Stimulated activated CD8-positive, alpha-beta memory T cell treated with anti-CD3 and anti-CD28 coated beads, Interleukin-4, amount 100 ng/mL, for 48 hours (primary cell): ENCODE data around the gene THRA.
A peak's percentile ranks its signal among the peaks of the same experiment; 100 is the strongest.

Experiments used
- DNase-seq: peaks from one replicate; pipeline ENCODE4 v3.0.0-alpha.2; 2020

Gene THRA

GRCh38 chr17:40065769-40066510 lies 3.2 kb downstream of the THRA start:
- no peak for DNase-seq

DNA sequence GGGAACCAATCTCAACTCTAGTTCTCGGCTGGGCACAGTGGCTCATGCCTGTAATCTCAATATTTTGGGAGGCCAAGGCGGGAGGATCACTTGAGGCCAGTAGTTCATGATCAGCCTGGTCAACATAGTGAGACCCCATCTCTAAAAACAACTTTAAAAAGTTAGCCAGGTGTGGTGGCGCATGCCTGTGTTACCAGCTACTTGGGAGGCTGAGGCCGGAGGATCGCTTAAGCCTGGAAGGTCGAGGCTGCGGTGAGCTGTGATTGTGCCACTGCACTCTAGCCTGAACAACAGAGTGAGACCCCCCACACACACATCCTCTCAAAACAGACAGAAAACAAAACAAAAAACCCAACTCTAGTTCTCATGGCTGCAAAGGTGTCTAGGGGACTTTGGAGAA lies 4.9 kb downstream of the THRA start:
- DNase-seq = no peak

- no peak for DNase-seq
These were observed 5.4 kb downstream of the THRA start for GRCh38 chr17:40068129-40068581.

DNA sequence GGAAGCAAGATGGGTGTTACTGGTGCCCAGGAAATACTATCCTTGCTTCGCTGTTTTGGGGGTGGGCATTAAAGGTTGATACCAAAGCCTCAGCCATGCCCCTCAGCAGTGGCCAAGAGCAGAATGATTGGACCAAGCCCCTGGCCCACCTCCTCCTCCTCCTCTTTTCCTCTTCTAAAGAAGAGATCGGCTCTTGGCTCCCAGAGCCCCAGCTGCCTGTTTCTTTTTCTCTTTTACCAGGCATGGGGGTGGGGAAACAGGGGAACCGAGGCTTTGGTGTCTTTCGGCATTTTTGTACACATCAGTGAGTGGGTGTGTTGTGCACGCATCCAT lies 5.8 kb downstream of the THRA start:
- DNase-seq = no peak

GRCh38 chr17:40068917-40069750 lies 6.4 kb downstream of the THRA start:
- peak; percentile 85 for DNase-seq

- peak; percentile 46 for DNase-seq
These were observed 7.3 kb downstream of the THRA start for GRCh38 chr17:40069751-40070708.

DNA sequence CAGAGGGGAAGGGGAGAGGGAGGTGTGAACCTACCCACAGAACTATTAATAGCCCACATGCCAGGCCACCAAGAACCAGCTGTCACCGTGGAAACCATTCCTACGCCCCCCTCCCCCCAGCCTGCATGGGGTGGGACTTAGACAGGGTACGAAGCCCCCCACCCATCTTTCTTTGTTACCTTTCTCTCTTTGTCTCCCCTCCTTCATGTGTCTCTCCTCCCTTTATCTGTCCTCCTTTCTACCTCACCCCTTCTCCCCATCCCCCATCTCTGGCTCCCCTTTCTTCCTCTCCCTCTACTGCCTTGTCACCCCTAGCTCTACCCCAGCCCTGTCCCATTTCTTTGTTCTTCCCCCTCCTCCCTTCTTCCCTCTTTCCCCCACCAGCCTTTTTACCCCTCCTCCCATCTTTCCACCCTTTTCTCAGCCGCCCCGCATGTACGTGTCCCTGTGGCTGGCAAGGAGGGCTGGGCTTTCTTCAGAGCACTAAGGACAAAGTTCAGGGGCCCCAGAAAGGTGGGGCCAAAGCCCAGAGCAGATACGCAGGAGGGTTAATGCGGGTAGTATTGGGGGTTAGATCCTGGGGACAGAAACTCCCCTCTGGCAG lies 8.0 kb downstream of the THRA start:
- DNase-seq = no peak

GRCh38 chr17:40071313-40072039 lies 8.7 kb downstream of the THRA start:
- no peak for DNase-seq

DNA sequence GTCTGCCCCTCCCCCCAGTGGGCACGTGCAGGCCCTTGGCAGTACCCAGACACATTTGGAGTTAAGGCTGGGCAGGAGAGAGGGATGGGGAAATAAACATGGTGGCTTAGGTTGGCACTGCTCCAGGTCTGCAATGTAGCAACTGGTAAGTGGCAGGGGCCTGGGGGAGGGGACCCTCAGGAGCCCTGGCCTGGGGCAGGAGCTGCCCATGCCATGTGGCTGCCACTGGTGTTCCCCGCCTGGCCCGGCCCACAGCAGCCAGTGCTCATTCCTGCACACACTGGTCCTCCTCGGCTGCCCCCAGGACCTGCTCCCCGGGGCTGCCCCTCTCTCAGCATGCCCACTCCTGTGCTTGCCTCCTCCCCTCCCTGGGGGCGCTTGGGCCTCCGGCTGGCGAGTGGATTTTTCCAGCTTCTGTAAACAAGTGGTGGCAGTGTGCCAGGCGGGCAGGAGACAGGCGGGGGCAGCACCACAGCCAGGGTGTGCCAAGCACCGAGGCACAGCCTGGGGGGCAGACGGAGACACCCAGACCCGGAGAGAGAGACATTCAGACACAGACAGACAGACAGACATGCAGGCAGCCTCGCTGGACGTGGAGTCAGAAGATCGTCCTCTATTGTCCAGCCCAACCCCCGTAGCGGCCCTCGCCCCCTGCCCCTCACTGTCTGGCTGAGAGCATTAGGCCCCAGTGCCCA lies 9.4 kb downstream of the THRA start:
- no peak for DNase-seq

- no peak for DNase-seq
These were observed 10.1 kb downstream of the THRA start for GRCh38 chr17:40072735-40073346.

- DNase-seq = no peak
These were observed 10.8 kb downstream of the THRA start for GRCh38 chr17:40073454-40074174.

DNA sequence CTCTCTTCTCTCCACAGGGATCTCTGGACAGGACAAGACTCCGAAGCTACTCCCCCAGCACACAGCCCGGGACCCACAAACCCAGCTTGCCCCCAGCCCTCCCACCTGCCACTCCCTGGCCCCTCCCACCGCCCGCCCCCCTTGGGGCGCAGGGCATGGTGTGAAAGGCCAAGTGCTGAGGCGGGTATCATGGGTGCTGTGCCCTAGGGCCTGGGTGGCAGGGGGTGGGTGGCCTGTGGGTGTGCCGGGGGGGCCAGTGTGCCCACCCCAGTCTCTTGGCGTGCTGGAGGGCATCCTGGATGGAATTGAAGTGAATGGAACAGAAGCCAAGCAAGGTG lies 11.4 kb downstream of the THRA start:
- DNase-seq = no peak

DNA sequence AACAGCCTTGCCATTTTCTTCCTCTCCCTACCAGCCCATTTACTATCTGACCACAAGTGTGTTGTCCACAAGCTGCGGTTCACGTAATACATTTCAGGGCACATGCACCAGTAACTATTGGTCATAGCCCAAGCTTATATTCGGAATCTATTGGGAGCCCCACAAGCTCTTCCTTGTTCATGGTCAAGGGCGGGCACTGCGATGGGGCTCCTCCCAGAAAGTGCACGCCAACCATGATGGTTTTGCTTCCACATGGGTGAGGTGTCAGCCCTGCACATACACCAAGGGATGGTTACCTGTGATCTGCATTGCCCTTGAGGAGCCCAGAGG lies 12.1 kb downstream of the THRA start:
- no peak for DNase-seq

DNA sequence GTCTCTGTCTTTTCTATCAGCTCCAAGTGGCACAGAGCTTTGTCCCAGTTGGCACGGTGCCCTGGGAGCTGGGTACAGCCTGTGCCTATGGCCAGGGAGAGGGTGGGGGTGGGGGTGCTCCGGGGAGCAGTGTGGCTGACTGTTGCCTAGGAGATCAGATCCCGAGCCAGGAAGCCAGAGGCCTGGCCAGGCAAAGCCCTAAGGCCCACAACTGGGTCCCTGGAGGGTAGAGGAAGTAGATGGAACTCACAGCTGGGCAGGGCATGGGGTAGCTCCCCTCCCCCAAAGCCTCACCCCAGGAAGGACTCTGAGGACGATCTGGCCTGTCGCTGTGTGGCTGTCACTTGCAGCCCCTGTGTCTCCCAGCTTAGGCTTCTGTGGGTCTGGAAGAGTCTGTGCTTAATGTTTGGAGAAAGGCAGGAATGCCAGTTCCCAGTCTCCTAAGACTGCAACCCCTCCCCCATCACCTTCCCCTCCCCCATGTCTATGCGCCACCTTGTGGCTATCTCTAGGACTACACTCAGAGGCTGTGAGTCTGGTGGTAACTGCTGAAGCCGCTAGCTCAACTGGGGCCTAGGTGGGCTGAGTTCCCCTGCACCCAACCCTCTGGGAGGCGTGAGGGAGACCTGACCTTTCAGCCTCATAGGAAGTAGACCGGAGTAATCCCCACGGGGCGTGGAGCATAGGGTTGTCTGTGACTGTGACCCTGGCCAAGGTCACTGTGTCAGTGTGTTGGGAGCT lies 12.6 kb downstream of the THRA start:
- peak; percentile 85 for DNase-seq

DNA sequence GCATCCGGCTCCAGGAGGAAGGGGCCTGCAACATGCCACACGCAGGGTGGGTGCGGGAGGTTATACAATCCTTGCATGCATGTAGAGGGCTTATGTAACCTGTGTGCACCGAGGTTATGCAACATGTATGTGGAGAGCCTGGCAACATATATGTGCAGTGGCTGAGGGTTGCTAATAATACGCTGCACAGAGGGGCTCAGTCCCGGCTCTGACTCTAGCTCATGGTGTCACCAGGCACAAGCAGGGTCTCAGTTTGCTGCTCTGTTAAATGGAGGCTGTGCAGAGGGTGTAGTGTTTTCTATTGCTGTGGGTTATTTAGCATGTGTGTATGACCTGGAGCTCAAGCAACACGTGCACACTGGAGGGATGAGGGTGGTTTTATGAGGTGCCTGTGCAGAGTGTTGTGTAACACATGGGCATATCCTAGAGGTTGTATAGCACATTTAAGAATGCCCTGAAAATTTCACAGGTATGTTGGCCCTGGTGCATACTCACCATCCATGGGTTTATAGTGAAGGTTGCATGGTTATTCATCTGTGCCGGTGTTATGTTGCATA lies 13.3 kb downstream of the THRA start:
- DNase-seq = no peak

GRCh38 chr17:40076591-40076990 lies 13.8 kb downstream of the THRA start:
- no peak for DNase-seq

- no peak for DNase-seq
These were observed 16.8 kb downstream of the THRA start for GRCh38 chr17:40079545-40079944.

- DNase-seq = no peak
These were observed 21.7 kb downstream of the THRA start for GRCh38 chr17:40084477-40084876.
